NCI-H526 treated with DMSO at 0.1 percent for 48 hours (cell line): ENCODE results near the gene LETM1.

Source experiments
- DNase-seq: peaks from one replicate; lab custom pipeline; 2025; lab: John Stamatoyannopoulos, UW

The LETM1 gene

GRCh38 chr4:1856071-1856942 lies at the start of gene LETM1:
LETM1 (minus strand) TSS chr4:1856156; CDS start chr4:1855950, 206 bp downstream.
- peak; percentile 91 for DNase-seq

DNA sequence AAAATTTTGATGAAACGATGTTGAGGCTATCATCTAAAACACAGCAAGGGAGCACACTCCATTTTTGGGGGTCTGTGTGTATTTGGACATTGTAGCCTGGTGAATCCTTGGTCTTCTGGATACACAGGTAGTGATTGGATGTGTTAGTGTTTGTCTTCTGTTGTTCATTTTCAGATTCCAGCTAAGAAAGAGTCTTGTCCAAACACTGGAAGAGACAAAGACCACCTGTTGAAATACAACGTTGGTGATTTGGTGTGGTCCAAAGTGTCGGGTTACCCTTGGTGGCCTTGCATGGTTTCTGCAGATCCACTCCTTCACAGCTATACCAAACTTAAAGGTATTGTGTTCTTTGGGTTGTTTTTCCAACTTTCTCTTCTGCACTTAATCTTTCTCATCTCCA lies 48.1 kb upstream of the LETM1 start:
- DNase-seq = no peak

GRCh38 chr4:1903035-1903434 lies 47.1 kb upstream of the LETM1 start:
- no peak for DNase-seq

DNA sequence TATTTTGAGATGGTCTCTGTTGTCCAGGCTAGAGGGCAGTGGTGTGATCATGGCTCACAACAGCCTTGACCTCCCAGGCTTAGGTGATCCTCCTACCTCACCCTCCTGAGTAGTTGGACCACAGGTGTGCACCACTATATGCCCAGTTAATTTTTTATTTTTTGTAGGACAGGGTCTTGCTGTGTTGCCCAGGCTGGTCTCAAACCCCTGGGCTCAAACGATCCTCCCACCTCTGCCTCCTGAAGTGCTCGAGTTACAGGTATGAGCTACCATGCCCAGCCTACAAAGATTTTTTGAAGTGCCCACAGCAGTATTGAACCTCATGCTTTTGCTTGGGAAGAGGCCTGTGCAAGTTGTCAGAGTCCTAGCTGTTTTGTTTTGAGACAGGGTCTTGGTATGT lies 46.3 kb upstream of the LETM1 start:
- DNase-seq = no peak

- no peak for DNase-seq
Measured at GRCh38 chr4:1901127-1901526, 45.2 kb upstream of the LETM1 start.

DNA sequence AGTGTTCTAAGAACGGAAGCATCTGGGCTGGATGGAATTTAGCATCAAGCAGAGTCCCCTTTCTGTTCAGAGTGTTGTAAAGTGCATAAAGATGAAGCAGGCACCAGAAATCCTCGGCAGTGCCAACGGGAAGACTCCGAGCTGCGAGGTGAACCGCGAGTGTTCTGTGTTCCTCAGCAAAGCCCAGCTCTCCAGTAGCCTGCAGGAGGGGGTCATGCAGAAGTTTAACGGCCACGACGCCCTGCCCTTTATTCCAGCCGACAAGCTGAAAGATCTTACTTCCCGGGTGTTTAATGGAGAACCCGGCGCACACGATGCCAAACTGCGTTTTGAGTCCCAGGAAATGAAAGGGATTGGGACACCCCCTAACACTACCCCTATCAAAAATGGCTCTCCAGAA lies 44.7 kb upstream of the LETM1 start:
- DNase-seq = no peak

- no peak for DNase-seq
Measured at GRCh38 chr4:1900087-1900433, 44.1 kb upstream of the LETM1 start.

GRCh38 chr4:1899149-1900086 lies 43.5 kb upstream of the LETM1 start:
- DNase-seq = peak; percentile 45

DNA sequence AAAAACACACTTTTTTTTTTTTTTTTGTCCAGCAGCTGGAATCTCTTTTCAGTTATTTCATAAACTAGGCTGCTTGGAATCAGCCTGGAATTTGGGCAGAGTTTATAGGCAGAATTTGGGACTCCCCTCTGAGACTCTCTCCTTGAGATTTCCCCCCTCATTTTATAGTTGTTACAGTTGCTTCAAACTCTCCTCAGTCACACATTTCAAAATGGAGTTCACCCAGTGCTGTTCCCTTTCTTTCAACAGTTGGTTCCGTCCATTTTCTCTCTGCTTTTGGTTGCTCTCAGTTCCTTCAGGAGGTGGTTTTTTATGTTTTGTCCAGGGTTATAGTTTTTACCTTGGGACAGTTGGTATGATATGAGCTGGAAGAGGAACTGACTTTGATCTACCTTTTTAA lies 42.7 kb upstream of the LETM1 start:
- no peak for DNase-seq

GRCh38 chr4:1898007-1898406 lies 42.1 kb upstream of the LETM1 start:
- DNase-seq = no peak

DNA sequence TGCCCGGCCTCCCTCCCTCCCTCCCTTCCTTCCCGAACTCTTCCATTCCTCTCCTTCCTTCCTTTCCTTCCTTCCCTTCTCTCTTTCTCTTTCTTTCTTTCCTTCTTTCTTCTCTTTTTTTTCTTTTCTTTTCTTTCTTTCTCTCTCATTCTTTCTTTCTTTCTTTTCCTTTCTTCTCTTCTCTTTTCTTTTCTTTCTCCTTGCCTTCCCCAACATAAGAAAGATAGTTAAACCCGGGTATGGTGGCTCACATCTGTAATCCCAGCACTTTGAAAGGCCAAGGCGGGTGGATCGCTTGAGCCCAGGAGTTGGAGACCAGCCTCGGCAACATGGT lies 40.7 kb upstream of the LETM1 start:
- DNase-seq = no peak

DNA sequence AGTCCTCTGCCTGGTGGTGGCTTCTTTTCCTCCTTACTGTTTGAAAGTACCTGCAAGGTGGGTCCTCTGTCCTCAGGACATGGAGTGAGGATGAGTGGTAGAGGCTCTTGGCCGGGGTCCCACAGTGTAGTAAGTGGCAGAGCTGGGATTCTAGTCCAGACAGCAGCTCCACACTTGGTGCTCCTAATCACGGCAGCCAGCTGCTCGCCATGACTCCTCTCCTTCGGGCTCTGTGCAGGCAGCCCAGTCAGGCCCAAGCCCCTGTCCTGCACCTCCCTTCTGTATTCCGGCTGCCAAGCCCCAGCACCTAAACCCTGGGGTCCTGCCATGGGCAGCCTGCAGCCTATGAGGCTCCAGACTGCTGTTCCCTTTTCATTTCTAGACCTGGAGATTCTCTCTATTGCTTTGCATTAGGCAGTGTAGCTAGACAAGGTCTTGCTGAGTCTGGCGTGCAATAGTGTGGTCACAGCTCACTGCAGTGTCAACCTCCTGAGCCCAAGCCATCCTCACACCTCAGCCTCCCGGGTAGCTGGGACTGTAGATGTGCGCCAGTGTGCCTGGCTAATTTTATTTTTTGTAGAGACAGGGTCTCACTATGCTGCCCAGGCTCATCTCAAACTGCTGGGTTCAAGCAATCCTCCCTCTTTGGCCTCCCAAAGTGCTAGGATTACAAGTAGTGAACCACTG lies 40.2 kb upstream of the LETM1 start:
- DNase-seq = no peak

DNA sequence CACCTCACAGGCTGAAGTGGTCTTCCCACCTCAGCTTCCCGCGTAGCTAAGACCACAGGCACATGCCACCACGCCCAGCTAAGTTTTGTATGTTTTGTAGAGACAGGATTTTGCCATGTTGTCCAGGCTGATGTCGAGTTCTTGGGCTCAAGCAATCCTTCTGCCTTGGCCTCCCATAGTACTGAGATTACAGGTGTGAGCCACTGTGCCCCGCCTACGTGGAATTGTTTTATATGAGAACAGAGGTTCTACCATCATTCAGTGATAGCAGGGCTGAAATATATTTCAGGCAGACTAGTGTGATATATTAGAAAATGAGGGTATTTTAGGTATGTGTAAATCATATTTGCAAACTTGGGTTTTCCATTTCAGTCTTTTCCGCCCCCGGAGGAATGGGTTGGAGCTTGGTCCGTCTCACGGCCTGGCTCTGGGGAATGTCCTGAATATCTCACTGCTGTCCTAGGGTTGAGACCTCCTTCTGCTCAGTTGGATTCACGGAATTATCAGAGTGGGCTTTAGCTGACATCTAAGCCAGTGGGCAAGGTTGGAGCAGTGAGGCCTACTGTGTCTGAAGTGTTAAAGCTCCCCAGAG lies 35.1 kb upstream of the LETM1 start:
- DNase-seq = no peak

DNA sequence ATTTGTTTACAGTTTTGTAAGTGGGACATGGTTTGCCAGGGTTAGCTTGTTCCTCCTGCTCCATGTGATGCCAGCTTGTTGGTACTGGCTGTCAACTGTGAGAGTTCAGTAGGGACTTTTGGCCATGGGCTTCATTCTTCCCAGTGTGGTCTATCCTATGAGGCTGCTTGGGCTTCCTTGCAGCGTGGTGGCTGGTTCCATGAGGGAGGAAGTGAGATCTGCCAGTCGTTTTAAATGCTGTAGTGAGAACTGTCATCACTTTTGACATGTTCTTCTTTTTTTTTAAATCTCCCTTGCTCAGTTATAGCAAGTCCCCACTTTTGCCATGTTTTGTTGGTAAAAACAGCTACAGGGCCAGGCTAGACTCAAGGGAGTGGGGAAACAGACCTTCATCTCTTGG lies 31.1 kb upstream of the LETM1 start:
- DNase-seq = no peak

GRCh38 chr4:1885414-1885813 lies 29.5 kb upstream of the LETM1 start:
- no peak for DNase-seq

DNA sequence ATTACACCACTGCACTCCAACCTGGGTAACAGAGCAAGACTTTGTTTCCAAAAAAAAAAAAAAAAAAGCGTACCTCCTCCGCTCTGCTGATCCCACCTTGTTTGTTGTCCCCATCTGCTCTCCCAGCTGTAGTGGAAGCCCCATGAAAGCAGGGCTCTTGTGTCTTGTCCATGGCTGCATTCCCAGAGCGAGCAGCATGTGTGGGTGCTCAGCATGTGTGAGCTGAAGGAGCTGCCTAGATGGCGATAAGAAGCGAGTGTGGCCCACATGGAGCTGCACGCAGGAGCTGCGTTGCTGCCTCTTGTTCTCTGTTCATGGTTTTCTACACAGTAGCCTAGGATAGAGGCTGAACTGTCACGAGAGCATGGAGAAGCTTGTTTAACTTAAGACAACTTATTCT lies 27.6 kb upstream of the LETM1 start:
- DNase-seq = no peak

GRCh38 chr4:1882850-1883271 lies 26.9 kb upstream of the LETM1 start:
- DNase-seq = no peak

DNA sequence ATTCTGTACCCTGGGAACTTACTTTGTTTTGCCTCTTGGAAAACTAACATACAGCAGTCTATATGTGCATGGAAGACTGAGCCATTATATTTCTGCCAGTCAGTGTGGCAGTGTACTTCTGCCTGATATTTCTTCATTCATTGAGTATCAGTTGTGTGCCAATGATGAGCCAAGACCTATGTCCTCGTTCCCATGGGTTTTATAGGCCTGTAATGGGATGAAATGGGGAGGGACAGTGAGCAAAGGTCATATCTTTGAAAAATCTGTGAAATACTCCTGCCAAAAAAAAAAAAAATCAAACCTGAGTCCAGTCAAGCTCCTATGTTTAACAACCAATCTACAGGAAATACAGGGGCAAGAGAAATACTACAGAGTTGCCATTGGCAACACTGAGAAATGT lies 24.4 kb upstream of the LETM1 start:
- no peak for DNase-seq

GRCh38 chr4:1879485-1879884 lies 23.5 kb upstream of the LETM1 start:
- DNase-seq = no peak

DNA sequence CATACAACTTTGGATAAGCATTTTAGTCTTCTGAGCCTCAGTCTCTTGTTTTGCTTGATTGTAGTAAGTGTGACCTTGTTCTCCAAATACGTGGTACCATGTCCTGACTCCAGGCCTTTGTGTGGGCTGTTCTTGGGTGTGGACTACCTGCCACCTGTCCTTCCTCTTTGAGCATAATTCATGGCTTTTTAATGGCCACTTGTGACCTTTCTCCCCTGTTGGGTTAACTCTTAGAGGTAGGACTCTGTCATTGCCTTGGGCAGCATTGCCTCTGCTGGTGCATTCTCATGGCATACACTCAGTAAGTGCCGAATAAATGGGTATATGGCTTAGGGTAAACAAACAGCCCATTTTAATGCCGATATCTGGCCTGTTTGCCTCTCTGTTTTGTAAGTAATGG lies 18.2 kb upstream of the LETM1 start:
- DNase-seq = no peak

DNA sequence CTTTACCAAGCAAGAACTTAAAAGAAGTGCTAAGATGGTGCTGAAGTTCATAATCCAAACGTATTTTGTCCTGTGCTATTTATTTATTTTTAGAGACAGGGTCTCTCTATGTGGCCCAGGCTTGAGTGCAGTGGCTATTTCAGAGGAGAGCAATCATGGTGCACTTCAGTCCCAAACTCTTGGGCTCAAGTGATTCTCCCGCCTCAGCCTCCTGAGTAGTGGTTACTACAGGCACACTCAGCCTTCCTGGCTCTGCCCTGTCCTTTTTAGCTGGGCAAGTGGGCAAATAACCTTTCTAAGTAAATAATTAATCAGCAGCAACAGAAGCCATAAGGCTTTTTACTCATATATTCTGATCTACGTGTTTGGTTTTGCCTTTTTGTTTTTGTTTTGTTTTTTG lies 17.8 kb upstream of the LETM1 start:
- no peak for DNase-seq

GRCh38 chr4:1873291-1873690 lies 17.3 kb upstream of the LETM1 start:
- DNase-seq = no peak
